Coronary artery (tissue), 2 donors: ENCODE results near the gene TNFAIP1.
"Not testable (repeated sequence)": the region's sequence is repeated elsewhere in the genome, so short reads cannot be mapped to it uniquely, and the experiment has no call there.

ENCODE experiments used
- DNase-seq: peaks from one replicate; pipeline ENCODE4 v3.0.0-alpha.2; 2017; ENCODE audit warnings: low spot score
- H3K27ac ChIP-seq, 2 donors: fragments of 200-600 bp; sonication (generic); one replicate each; pipeline ENCODE4 v1.5.1; 2016 to 2019
- H3K4me3 ChIP-seq: fragments of 200-600 bp; sonication (generic); 2 replicates; pipeline ENCODE4 v1.5.1; 2016; ENCODE audit warnings: mild to moderate bottlenecking, moderate library complexity
- CTCF ChIP-seq: fragments of 200-600 bp; sonication (generic); IDR thresholded peaks from one replicate; pipeline ENCODE4 v1.5.1; 2019; ENCODE audit warnings: antibody characterized with exemption

TNFAIP1 gene

GRCh38 chr17:28335201-28335958 lies at the start of gene TNFAIP1, which contains the start of gene IFT20:
Gene TNFAIP1 (plus strand): TSS chr17:28335761. CDS start chr17:28339522, 3,761 bp downstream.
Gene IFT20 (minus strand): TSS chr17:28335472. CDS start chr17:28331985, 3,487 bp downstream.
- peak within 1 kb of the TSS; percentile 96 for H3K4me3 ChIP-seq
- peak; percentile 100 for DNase-seq
- peak within 1 kb of the TSS; percentile 96 to 97 for H3K27ac ChIP-seq
- no peak for TF ChIP-seq CTCF

- no peak for TF ChIP-seq CTCF
- no peak for DNase-seq
- H3K4me3 ChIP-seq: no peak overlapping the region
- no peak overlapping the region for H3K27ac ChIP-seq
These were observed 49.6 kb upstream of the TNFAIP1 start for GRCh38 chr17:28285965-28286364.

- Histone ChIP-seq H3K27ac (no peak overlapping the region), H3K4me3 (no peak overlapping the region)
- no peak for TF ChIP-seq CTCF
- DNase-seq: no peak
These were observed 44.9 kb upstream of the TNFAIP1 start for GRCh38 chr17:28290703-28291102.

- DNase-seq: no peak
- no peak overlapping the region for H3K27ac ChIP-seq
- no peak for TF ChIP-seq CTCF
- no peak overlapping the region for H3K4me3 ChIP-seq
These were observed 43.7 kb upstream of the TNFAIP1 start for GRCh38 chr17:28291780-28292330.

GRCh38 chr17:28292878-28293277 lies 42.7 kb upstream of the TNFAIP1 start:
- not testable (repeated sequence) for H3K4me3 ChIP-seq, H3K27ac ChIP-seq, DNase-seq

- Histone ChIP-seq H3K27ac (no peak overlapping the region), H3K4me3 (no peak overlapping the region)
- no peak for DNase-seq
- no peak for TF ChIP-seq CTCF
These were observed 41.6 kb upstream of the TNFAIP1 start for GRCh38 chr17:28293994-28294393.

- Histone ChIP-seq H3K4me3 (no peak overlapping the region), H3K27ac (no peak overlapping the region)
- TF ChIP-seq CTCF: no peak
- DNase-seq: no peak
These were observed 39.6 kb upstream of the TNFAIP1 start for GRCh38 chr17:28295677-28296578.
